ENCODE data around the gene CPSF3. TPM values are rescaled to one million over a fixed set of nuclear protein-coding genes. Genes with fewer than 3 reads are reported as not detected.
A peak's percentile ranks its signal among the peaks of the same experiment; 100 is the strongest.

Gene CPSF3
- total and polyA plus RNA-seq, 2 of the 13 experiments (the other 11 are each of a cell fraction or from before 2014, with no cell fraction given) = 19.8 to 93.0 TPM

GRCh38 chr2:9490789-9491188 lies 67.3 kb downstream of the CPSF3 start (continued):
- TF ChIP-seq PAXIP1 (CRISPR knock-in tag; conservative IDR thresholded peaks at IDR 0.05) (peak; percentile 73), PHF21A (CRISPR knock-in tag; IDR thresholded peaks at IDR 0.05) (peak; percentile 45; the same call in 1 of the 2 replicates), ZMYM4 (CRISPR knock-in tag; IDR thresholded peaks at IDR 0.05) (peak; percentile 80), PRDM10 (CRISPR knock-in tag; IDR thresholded peaks at IDR 0.05; ENCODE audit: low read depth) (no peak), NR2F6 (IDR thresholded peaks at IDR 0.05) (peak; percentile 57), NR2F6 (CRISPR knock-in tag; IDR thresholded peaks at IDR 0.05) (peak; percentile 80), KDM6A (CRISPR knock-in tag; IDR thresholded peaks at IDR 0.05; ENCODE audit: low read depth) (0 out of 2 replicates have a peak, but pooled peaks have one; percentile 11), BCL6 (CRISPR knock-in tag; IDR thresholded peaks at IDR 0.05) (peak; percentile 76), ETV5 (CRISPR knock-in tag; IDR thresholded peaks at IDR 0.05; ENCODE audit: borderline replicate concordance) (peak; percentile 29; the same call in 1 of the 2 replicates), UBTF (CRISPR knock-in tag; IDR thresholded peaks at IDR 0.05) (0 out of 2 replicates have a peak, but pooled peaks have one; percentile 28), BORCS8-MEF2B (CRISPR knock-in tag; IDR thresholded peaks at IDR 0.05) (no peak), ZNF878 (CRISPR knock-in tag; IDR thresholded peaks at IDR 0.05) (no peak), FOXP4 (CRISPR knock-in tag; IDR thresholded peaks at IDR 0.05) (peak; percentile 43), MEIS1 (CRISPR knock-in tag; IDR thresholded peaks at IDR 0.05; ENCODE audit: borderline replicate concordance) (no peak), ZNF644 (CRISPR knock-in tag; IDR thresholded peaks at IDR 0.05; ENCODE audit: low read depth) (0 out of 2 replicates have a peak, but pooled peaks have one; percentile 14), HNF4A (CRISPR knock-in tag; IDR thresholded peaks at IDR 0.05) (peak; percentile 59), PPARG (CRISPR knock-in tag; conservative IDR thresholded peaks at IDR 0.05) (peak; percentile 51; the same call in 1 of the 2 replicates), ESRRA (CRISPR knock-in tag; IDR thresholded peaks at IDR 0.05; ENCODE audit: low read depth) (peak; percentile 64; the same call in 1 of the 2 replicates), NR2F2 (IDR thresholded peaks at IDR 0.05; ENCODE audit: borderline replicate concordance, low read depth) (peak; percentile 43; the same call in 1 of the 2 replicates)
